GM23338 (cell line): ENCODE data around the gene TYW1B. TPM values are rescaled to one million over a fixed set of nuclear protein-coding genes. Genes with fewer than 3 reads are reported as not detected.
"Not testable (repeated sequence)": the region's sequence is repeated elsewhere in the genome, so short reads cannot be mapped to it uniquely, and the experiment has no call there.

Source experiments
- ATAC-seq: fragments of 200-7000 bp; cut with Tn5 transposase; 3 replicates; pipeline ENCODE4 v1.9.1; 2020
- DNase-seq: peaks from one replicate; pipeline ENCODE4 v3.0.0-alpha.2; 2015; ENCODE audit warnings: low spot score
- H2AFZ ChIP-seq: fragments of 200-600 bp; sonication (generic); 2 replicates; pipeline ENCODE4 v1.8.0; 2016; ENCODE audit warnings: antibody characterized with exemption, mild to moderate bottlenecking, moderate library complexity
- H3F3A ChIP-seq: fragments of 200-600 bp; sonication (generic); replicated peaks from 2 replicates; pipeline ENCODE4 v1.8.0; 2017; ENCODE audit warnings: antibody characterized with exemption, mixed run types, low read depth
- H3K27ac ChIP-seq: fragments of 200-600 bp; sonication (generic); 2 replicates; pipeline ENCODE4 v1.6.1; 2016; ENCODE audit warnings: low read depth
- H3K27me3 ChIP-seq: fragments of 200-600 bp; sonication (generic); 2 replicates; pipeline ENCODE4 v1.8.0; 2016; ENCODE audit warnings: mild to moderate bottlenecking, mixed run types, moderate library complexity; ENCODE audit not compliant: insufficient read depth
- H3K36me3 ChIP-seq: fragments of 200-600 bp; sonication (generic); 2 replicates; pipeline ENCODE4 v1.8.0; 2016; ENCODE audit warnings: mild to moderate bottlenecking; ENCODE audit not compliant: insufficient read depth
- H3K4me1 ChIP-seq: fragments of 200-600 bp; sonication (generic); 2 replicates; pipeline ENCODE4 v1.8.0; 2016; ENCODE audit warnings: mild to moderate bottlenecking, moderate library complexity; ENCODE audit not compliant: insufficient read depth
- H3K4me2 ChIP-seq: fragments of 200-600 bp; sonication (generic); 2 replicates; pipeline ENCODE4 v1.7.1; 2017; ENCODE audit warnings: mixed run types
- H3K4me3 ChIP-seq: fragments of 200-600 bp; sonication (generic); 2 replicates; pipeline ENCODE4 v1.6.1; 2016; ENCODE audit warnings: mixed run types
- H3K79me2 ChIP-seq: fragments of 200-600 bp; sonication (generic); replicated peaks from 2 replicates; pipeline ENCODE4 v1.8.0; 2017; ENCODE audit warnings: mild to moderate bottlenecking; ENCODE audit not compliant: insufficient read depth
- H3K9me2 ChIP-seq: fragments of 200-600 bp; sonication (generic); 2 replicates; pipeline ENCODE4 v1.8.0; 2017; ENCODE audit not compliant: insufficient read depth
- H4K20me1 ChIP-seq: fragments of 200-600 bp; sonication (generic); replicated peaks from 2 replicates; pipeline ENCODE4 v1.8.0; 2017; ENCODE audit warnings: mild to moderate bottlenecking; ENCODE audit not compliant: insufficient read depth
- H3K27ac Mint-ChIP-seq: 2 replicates; pipeline ENCODE4 v1.8.0; 2020; ENCODE audit warnings: inconsistent platforms, mild to moderate bottlenecking, moderate library complexity, mixed read lengths
- H3K27me3 Mint-ChIP-seq: 3 replicates; pipeline ENCODE4 v1.8.0; 2022; ENCODE audit warnings: low read depth, mild to moderate bottlenecking, moderate library complexity, mixed read lengths, inconsistent platforms; ENCODE audit not compliant: insufficient read depth, poor library complexity
- H3K36me3 Mint-ChIP-seq: 3 replicates; pipeline ENCODE4 v1.8.0; 2021; ENCODE audit warnings: low read depth, mild to moderate bottlenecking, inconsistent platforms, moderate library complexity, mixed read lengths
- H3K4me1 Mint-ChIP-seq: 3 replicates; pipeline ENCODE4 v1.8.0; 2020; ENCODE audit warnings: mild to moderate bottlenecking, inconsistent platforms, mixed read lengths
- H3K4me3 Mint-ChIP-seq: 3 replicates; pipeline ENCODE4 v1.8.0; 2021; ENCODE audit warnings: moderate library complexity, mild to moderate bottlenecking, inconsistent platforms, mixed read lengths
- H3K9me3 Mint-ChIP-seq: 3 replicates; pipeline ENCODE4 v1.8.0; 2020; ENCODE audit warnings: moderate library complexity, mild to moderate bottlenecking, inconsistent platforms, mixed read lengths
- polyA plus RNA-seq: library from polyadenylated mRNA; unstranded; fragments of >200 nt; fragmentation: Nextera tagmentation; extraction: Ambion mirVana; gene quantifications from 2 replicates; pipeline ENCODE4 v1.2.1, GENCODE V29; 2016
- total RNA-seq: library from RNA; depleted of rRNA; stranded (reverse); fragments of >200 nt; shearing (Covaris generic); gene quantifications from 2 replicates; pipeline ENCODE4 v1.2.3, GENCODE V29; 2014

The TYW1B gene
- total and polyA plus RNA-seq, 2 experiments from 2014 or later, result 2.8 to 5.6 TPM

DNA sequence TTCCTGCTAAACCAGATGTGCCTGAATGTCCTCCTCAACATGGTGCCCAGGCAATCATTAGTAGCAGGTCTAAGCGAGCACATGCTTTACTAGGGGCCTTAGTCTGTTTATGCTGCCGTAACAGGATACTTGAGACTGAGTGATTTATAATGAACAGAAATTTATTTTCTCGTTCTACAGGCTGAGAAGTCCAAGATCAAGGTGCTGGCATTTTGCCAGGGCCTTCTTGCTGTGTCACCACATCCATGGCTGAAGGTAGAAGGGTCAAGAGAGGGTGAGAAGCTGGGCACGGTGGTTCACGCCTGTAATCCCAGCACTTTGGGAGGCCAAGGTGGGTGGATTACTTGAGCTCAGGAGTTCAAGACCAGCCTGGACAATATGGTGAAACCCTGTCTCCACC, 273.6 kb downstream of the TYW1B start:
- H3K36me3 Mint-ChIP-seq, H4K20me1 ChIP-seq, H3K4me1 ChIP-seq, H3K36me3 ChIP-seq, H3F3A ChIP-seq, H3K79me2 ChIP-seq, H3K27me3 Mint-ChIP-seq, DNase-seq, H3K27ac ChIP-seq, H3K4me2 ChIP-seq, H3K9me2 ChIP-seq, H3K4me3 ChIP-seq, H3K4me3 Mint-ChIP-seq, H3K27ac Mint-ChIP-seq, H2AFZ ChIP-seq, ATAC-seq, H3K27me3 ChIP-seq: not testable (repeated sequence)
- H3K4me1 Mint-ChIP-seq, result peaks cover 14% of the 10 kb centered on the region; the same call in 2 of the 3 replicates
- H3K9me3 Mint-ChIP-seq, result peaks cover 16% of the 10 kb centered on the region

DNA sequence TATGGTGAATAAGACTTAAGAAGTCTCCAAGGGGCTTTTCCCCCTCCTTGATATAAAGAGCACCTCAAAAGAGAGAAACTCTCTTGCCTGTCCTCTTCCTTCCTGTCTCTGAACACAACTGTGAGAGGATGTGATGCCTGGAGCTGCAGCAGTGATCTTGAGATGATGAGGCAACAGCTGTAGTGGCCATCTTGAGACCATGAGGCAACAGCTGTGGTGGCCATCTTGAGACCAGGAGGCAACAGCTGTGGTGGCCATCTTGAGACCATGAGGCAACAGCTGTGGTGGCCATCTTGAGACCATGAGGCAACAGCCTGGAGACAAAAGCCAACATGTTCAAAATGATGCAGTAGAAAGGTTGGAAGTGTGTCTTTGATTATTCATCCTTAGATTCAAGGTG, 277.5 kb downstream of the TYW1B start:
- not testable (repeated sequence) for H3K4me3 Mint-ChIP-seq, H3K79me2 ChIP-seq, H3K27me3 ChIP-seq, DNase-seq, H3K4me3 ChIP-seq, H3K27me3 Mint-ChIP-seq, H3K9me2 ChIP-seq, H3F3A ChIP-seq, H3K27ac ChIP-seq, H3K27ac Mint-ChIP-seq, H2AFZ ChIP-seq, H3K4me1 Mint-ChIP-seq, H3K36me3 ChIP-seq, H3K4me1 ChIP-seq, ATAC-seq, H3K4me2 ChIP-seq, H4K20me1 ChIP-seq
- Mint-ChIP-seq H3K36me3 (peaks cover 13% of the 10 kb centered on the region), H3K9me3 (peaks cover 12% of the 10 kb centered on the region)

DNA sequence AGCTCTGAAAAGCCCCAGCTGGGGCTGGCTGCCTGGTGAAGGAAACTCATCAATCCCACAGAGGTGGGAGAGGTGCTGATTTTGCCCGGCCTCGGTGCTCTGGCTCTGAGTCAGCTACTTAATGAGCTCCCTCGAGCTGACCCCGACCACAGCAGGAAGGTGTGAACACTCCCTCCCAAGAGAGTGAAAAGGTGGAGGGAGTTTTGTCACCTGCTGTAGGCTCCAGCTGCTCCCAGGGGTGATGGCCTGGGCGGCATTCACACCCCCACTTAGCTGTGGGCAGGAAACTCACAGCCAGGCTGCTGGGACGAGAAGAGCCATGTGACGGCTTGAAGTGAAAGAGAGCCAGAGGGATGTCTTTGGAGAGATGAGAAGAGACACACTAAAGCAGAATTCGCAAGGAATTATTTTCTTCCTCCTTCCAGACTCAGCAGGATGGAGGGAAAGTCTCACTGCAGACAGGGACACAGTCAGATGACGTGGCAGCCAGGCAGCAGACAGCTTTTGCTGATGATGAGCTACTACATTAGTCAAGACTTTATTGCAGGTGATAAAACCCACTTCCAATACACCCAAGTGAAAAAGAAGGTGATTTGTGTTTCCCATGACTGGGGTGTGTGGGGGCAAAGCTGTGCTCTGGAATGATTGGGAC, 281.3 kb downstream of the TYW1B start:
- ATAC-seq, DNase-seq: not testable (repeated sequence)

DNA sequence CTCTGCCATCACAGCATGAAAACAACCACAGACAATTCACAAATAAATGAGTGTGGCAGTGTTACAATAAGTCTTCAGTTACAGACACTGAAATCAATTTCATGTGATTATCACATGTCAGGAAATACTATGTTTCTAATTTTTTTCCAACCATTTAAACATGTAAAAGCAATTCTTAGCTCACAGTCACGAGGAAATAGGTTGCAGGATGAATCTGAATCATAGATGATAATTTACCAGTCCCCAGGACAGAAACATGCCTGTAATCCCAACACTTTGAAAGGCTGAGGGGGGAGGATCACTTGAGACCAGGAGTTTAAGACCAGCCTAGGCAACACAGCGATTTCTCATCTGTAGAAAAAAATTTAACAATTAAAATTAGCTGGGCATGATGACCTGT, 283.5 kb downstream of the TYW1B start:
- H3K36me3 ChIP-seq, H3F3A ChIP-seq, H3K79me2 ChIP-seq, H2AFZ ChIP-seq, H3K9me2 ChIP-seq, ATAC-seq, H3K36me3 Mint-ChIP-seq, H3K27ac ChIP-seq, H3K4me2 ChIP-seq, H3K4me1 ChIP-seq, H3K27me3 Mint-ChIP-seq, DNase-seq, H4K20me1 ChIP-seq, H3K27me3 ChIP-seq, H3K4me3 ChIP-seq, H3K9me3 Mint-ChIP-seq, H3K4me3 Mint-ChIP-seq, H3K27ac Mint-ChIP-seq: not testable (repeated sequence)
- H3K4me1 Mint-ChIP-seq, result peaks cover 13% of the 10 kb centered on the region

More for the DNA sequence above, 281.3 kb downstream of the TYW1B start:
- H2AFZ ChIP-seq, H3K27me3 Mint-ChIP-seq, H3K9me2 ChIP-seq, H3K4me3 Mint-ChIP-seq, H3K9me3 Mint-ChIP-seq, H3K36me3 ChIP-seq, H3K4me1 Mint-ChIP-seq, H3K4me3 ChIP-seq, H3K27me3 ChIP-seq, H3K79me2 ChIP-seq, H3K27ac ChIP-seq, H3K4me1 ChIP-seq, H3K4me2 ChIP-seq, H3K27ac Mint-ChIP-seq, H4K20me1 ChIP-seq, H3F3A ChIP-seq: not testable (repeated sequence)
- peaks cover 13% of the 10 kb centered on the region for H3K36me3 Mint-ChIP-seq
